ENCODE data around the gene MRPL52.
"Not testable (repeated sequence)": the region's sequence is repeated elsewhere in the genome, so short reads cannot be mapped to it uniquely, and the experiment has no call there.

Gene MRPL52

GRCh38 chr14:22841769-22842168 is 12.1 kb downstream of the MRPL52 start:
- no peak overlapping the region for H3K4me3 Mint-ChIP-seq
- no peaks in the 10 kb centered on the region for H3K9me3 Mint-ChIP-seq
- no peak overlapping the region for H3K27ac Mint-ChIP-seq
- peaks cover 6% of the 10 kb centered on the region for H3K36me3 Mint-ChIP-seq
- H3K4me1 Mint-ChIP-seq = peaks cover 16% of the 10 kb centered on the region
- peaks cover 49% of the 10 kb centered on the region for H3K27me3 Mint-ChIP-seq
- ATAC-seq = no peak

GRCh38 chr14:22842211-22843122 is 12.8 kb downstream of the MRPL52 start:
- no peaks in the 10 kb centered on the region for H3K9me3 Mint-ChIP-seq
- no peaks in the 10 kb centered on the region for H3K36me3 Mint-ChIP-seq
- H3K4me1 Mint-ChIP-seq = peaks cover 11% of the 10 kb centered on the region
- no peak overlapping the region for H3K27ac Mint-ChIP-seq
- no peak for ATAC-seq
- H3K4me3 Mint-ChIP-seq = no peak overlapping the region
- H3K27me3 Mint-ChIP-seq = peaks cover 45% of the 10 kb centered on the region

GRCh38 chr14:22843123-22843925 is 13.6 kb downstream of the MRPL52 start:
- Mint-ChIP-seq H3K9me3 (no peaks in the 10 kb centered on the region), H3K27ac (no peak overlapping the region), H3K4me1 (peaks cover 13% of the 10 kb centered on the region), H3K27me3 (peaks cover 37% of the 10 kb centered on the region), H3K4me3 (no peak overlapping the region), H3K36me3 (no peaks in the 10 kb centered on the region)
- ATAC-seq = no peak

GRCh38 chr14:22844221-22845102 is 14.8 kb downstream of the MRPL52 start:
- H3K4me3 Mint-ChIP-seq = no peak overlapping the region
- H3K9me3 Mint-ChIP-seq = no peaks in the 10 kb centered on the region
- no peak overlapping the region for H3K27ac Mint-ChIP-seq
- ATAC-seq = no peak
- peaks cover 19% of the 10 kb centered on the region for H3K4me1 Mint-ChIP-seq
- peaks cover 25% of the 10 kb centered on the region for H3K27me3 Mint-ChIP-seq
- no peaks in the 10 kb centered on the region for H3K36me3 Mint-ChIP-seq

GRCh38 chr14:22845103-22845394 is 15.4 kb downstream of the MRPL52 start:
- H3K4me1 Mint-ChIP-seq = peaks cover 19% of the 10 kb centered on the region
- no peaks in the 10 kb centered on the region for H3K9me3 Mint-ChIP-seq
- H3K27ac Mint-ChIP-seq = no peak overlapping the region
- no peak for ATAC-seq
- no peaks in the 10 kb centered on the region for H3K36me3 Mint-ChIP-seq
- no peak overlapping the region for H3K4me3 Mint-ChIP-seq
- peaks cover 25% of the 10 kb centered on the region for H3K27me3 Mint-ChIP-seq

- H3K4me1 Mint-ChIP-seq = peaks cover 19% of the 10 kb centered on the region
- peak overlapping the region; percentile 77 for H3K27ac Mint-ChIP-seq
- H3K27me3 Mint-ChIP-seq = peaks cover 25% of the 10 kb centered on the region
- H3K36me3 Mint-ChIP-seq = no peaks in the 10 kb centered on the region
- no peak for ATAC-seq
- no peaks in the 10 kb centered on the region for H3K9me3 Mint-ChIP-seq
- H3K4me3 Mint-ChIP-seq = no peak overlapping the region
Observed at GRCh38 chr14:22845821-22846625, 16.3 kb downstream of the MRPL52 start.

GRCh38 chr14:22846811-22847307 is 17.2 kb downstream of the MRPL52 start:
- Mint-ChIP-seq H3K4me3 (no peak overlapping the region), H3K4me1 (peaks cover 19% of the 10 kb centered on the region), H3K36me3 (no peaks in the 10 kb centered on the region), H3K9me3 (no peaks in the 10 kb centered on the region), H3K27ac (peak overlapping the region; percentile 77), H3K27me3 (peaks cover 25% of the 10 kb centered on the region)
- ATAC-seq = no peak

- H3K9me3 Mint-ChIP-seq = no peaks in the 10 kb centered on the region
- no peak for ATAC-seq
- H3K36me3 Mint-ChIP-seq = no peaks in the 10 kb centered on the region
- H3K4me1 Mint-ChIP-seq = peaks cover 21% of the 10 kb centered on the region
- H3K27me3 Mint-ChIP-seq = peaks cover 25% of the 10 kb centered on the region
- no peak overlapping the region for H3K4me3 Mint-ChIP-seq
- H3K27ac Mint-ChIP-seq = no peak overlapping the region
Observed at GRCh38 chr14:22847661-22848341, 18.1 kb downstream of the MRPL52 start.

- no peak for ATAC-seq
- Mint-ChIP-seq H3K4me1 (peaks cover 28% of the 10 kb centered on the region), H3K27ac (no peak overlapping the region), H3K27me3 (peaks cover 25% of the 10 kb centered on the region), H3K9me3 (no peaks in the 10 kb centered on the region), H3K36me3 (no peaks in the 10 kb centered on the region), H3K4me3 (no peak overlapping the region)
Observed at GRCh38 chr14:22848351-22849164, 18.9 kb downstream of the MRPL52 start.

GRCh38 chr14:22849212-22849819 is 19.6 kb downstream of the MRPL52 start:
- Mint-ChIP-seq H3K4me3 (no peak overlapping the region), H3K27me3 (peaks cover 25% of the 10 kb centered on the region), H3K9me3 (no peaks in the 10 kb centered on the region), H3K36me3 (no peaks in the 10 kb centered on the region), H3K27ac (no peak overlapping the region), H3K4me1 (peaks cover 28% of the 10 kb centered on the region)
- no peak for ATAC-seq

GRCh38 chr14:22850944-22851764 is 21.5 kb downstream of the MRPL52 start:
- H3K27ac Mint-ChIP-seq = peak overlapping the region; percentile 24

GRCh38 chr14:22852178-22852577 is 22.5 kb downstream of the MRPL52 start:
- H3K4me3 Mint-ChIP-seq, ATAC-seq, H3K27ac Mint-ChIP-seq, H3K27me3 Mint-ChIP-seq, H3K9me3 Mint-ChIP-seq, H3K36me3 Mint-ChIP-seq: not testable (repeated sequence)
- H3K4me1 Mint-ChIP-seq = peaks cover 22% of the 10 kb centered on the region

More at GRCh38 chr14:22850944-22851764, 21.5 kb downstream of the MRPL52 start:
- no peak for ATAC-seq
- peaks cover 28% of the 10 kb centered on the region for H3K4me1 Mint-ChIP-seq
- no peaks in the 10 kb centered on the region for H3K9me3 Mint-ChIP-seq
- H3K27me3 Mint-ChIP-seq = peaks cover 10% of the 10 kb centered on the region
- H3K36me3 Mint-ChIP-seq = no peaks in the 10 kb centered on the region
- no peak overlapping the region for H3K4me3 Mint-ChIP-seq
